ENCODE results near the gene GGCT.
A peak's percentile ranks its signal among the peaks of the same experiment; 100 is the strongest.

GGCT gene

DNA sequence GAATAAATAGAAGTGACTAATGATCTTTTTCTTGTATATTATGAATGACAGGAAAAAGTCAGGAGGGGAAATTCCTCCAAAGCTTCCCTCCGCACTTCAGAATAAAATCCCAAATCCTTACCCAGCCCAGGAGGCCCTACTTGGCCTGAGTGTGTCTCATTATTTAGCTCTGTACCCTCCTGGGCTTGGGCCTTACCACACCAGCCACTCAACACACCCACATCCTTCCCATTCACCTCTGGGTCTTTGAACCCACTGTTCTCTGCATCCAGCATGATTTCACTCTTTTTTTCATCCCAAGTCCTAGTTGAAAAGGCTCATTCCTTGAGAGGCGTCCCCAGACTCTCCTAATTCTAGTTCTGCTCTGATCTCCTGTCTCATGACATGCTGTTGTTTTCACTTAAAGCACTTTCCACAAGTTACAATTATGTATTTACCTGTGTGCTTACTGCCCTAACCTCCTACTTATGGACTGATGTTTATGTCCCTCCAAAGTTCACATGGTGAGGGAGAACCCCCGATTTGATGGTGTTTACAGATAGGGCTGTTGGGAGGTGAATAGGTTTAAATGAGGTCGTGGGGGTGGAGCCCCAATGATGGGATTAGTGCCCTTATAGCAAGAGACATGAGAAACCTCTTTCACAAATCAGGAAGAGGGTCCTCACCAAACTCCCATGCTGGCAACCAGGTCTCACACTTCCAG is 32.4 kb downstream of the GGCT start:
- POLR2A ChIA-PET: no interaction called here
- H3K4me1 ChIP-seq (ENCODE audit: control insufficient read depth, insufficient read depth, low read length): no peaks in the 10 kb centered on the region; the same call in 1 of the 2 replicates
- no peak overlapping the region for H3K4me3 ChIP-seq (ENCODE audit: low read depth, low read length)
- peaks cover 0 to 4% of the 10 kb centered on the region in 2 experiments; a peak in 1 of 3 replicates for H3K36me3 ChIP-seq (ENCODE audit: control insufficient read depth in 2 of 2, insufficient read depth in 1 of 2, low read length in 2 of 2)
- no peaks in the 10 kb centered on the region for H3K9me3 ChIP-seq (ENCODE audit: control insufficient read depth, insufficient read depth, low read depth, low read length)
- CTCF ChIA-PET: interaction anchor here (0.5 to 0.7 kb wide), 4 partner anchors 12 to 248 kb away, joined by 3 read pairs; no protein-coding TSS in a partner anchor
- peak; percentile 46; the same call in 1 of the 2 replicates for TF ChIP-seq ZFHX2 (tag by site-specific recombination; conservative IDR thresholded peaks at IDR 0.05)
- no peak for TF ChIP-seq KLF1 (tag by site-specific recombination; IDR thresholded peaks at IDR 0.05)
- TF ChIP-seq ZNF510 (tag by site-specific recombination; IDR thresholded peaks at IDR 0.05; ENCODE audit: insufficient replicate concordance): no peak
- no peak for TF ChIP-seq TCF7L2 (IDR thresholded peaks at IDR 0.05; ENCODE audit: borderline replicate concordance, low read depth, low read length)
- TF ChIP-seq ZNF10 (tag by site-specific recombination; IDR thresholded peaks at IDR 0.05): no peak
- no peak for TF ChIP-seq ZNF658 (tag by site-specific recombination; IDR thresholded peaks at IDR 0.05)
- TF ChIP-seq EGR2 (tag by site-specific recombination; IDR thresholded peaks at IDR 0.05; ENCODE audit: low read depth): peak; percentile 38; the same call in 1 of the 2 replicates
- no peak overlapping the region for H3K27ac ChIP-seq (ENCODE audit: extremely low read depth, low read depth, low read length)

DNA sequence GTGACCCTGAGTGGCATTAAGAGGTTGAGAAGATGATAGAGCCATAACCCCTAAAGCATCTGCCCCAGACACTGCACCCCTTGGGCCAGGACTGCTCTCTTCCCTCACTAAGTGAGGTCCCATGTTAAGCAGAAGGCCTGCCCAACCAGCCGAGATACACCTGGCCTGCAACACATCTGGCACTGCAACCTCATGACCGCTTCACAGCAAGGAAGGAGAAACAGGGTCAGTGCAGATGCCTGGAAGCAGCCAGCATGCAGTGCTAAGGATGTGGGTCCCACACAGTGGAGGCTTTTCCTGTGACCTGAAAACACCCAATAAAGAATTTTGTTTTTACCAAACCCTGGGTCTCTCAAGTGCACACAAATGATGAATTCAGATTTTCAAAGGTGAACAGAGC is 33.4 kb downstream of the GGCT start:
- Histone ChIP-seq H3K9me3 (ENCODE audit: control insufficient read depth, insufficient read depth, low read depth, low read length) (no peaks in the 10 kb centered on the region), H3K4me1 (ENCODE audit: control insufficient read depth, insufficient read depth, low read length) (no peaks in the 10 kb centered on the region; the same call in 1 of the 2 replicates), H3K36me3 (ENCODE audit: control insufficient read depth in 2 of 2, insufficient read depth in 1 of 2, low read length in 2 of 2) (peaks cover 0 to 4% of the 10 kb centered on the region in 2 experiments; a peak in 1 of 3 replicates), H3K4me3 (ENCODE audit: low read depth, low read length) (no peak overlapping the region), H3K27ac (ENCODE audit: extremely low read depth, low read depth, low read length) (no peak overlapping the region)
- CTCF ChIA-PET: interaction anchor here (0.6 to 2.4 kb wide), 3 partner anchors 92 to 960 kb away, joined by 3 to 10 read pairs (median 3); no protein-coding TSS in a partner anchor
- TF ChIP-seq, protein P1, sequence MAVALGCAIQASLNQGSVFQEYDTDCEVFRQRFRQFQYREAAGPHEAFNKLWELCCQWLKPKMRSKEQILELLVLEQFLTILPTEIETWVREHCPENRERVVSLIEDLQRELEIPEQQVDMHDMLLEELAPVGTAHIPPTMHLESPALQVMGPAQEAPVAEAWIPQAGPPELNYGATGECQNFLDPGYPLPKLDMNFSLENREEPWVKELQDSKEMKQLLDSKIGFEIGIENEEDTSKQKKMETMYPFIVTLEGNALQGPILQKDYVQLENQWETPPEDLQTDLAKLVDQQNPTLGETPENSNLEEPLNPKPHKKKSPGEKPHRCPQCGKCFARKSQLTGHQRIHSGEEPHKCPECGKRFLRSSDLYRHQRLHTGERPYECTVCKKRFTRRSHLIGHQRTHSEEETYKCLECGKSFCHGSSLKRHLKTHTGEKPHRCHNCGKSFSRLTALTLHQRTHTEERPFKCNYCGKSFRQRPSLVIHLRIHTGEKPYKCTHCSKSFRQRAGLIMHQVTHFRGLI (tag by site-specific recombination; IDR thresholded peaks at IDR 0.05): 0 out of 2 replicates have a peak, but pooled peaks have one; percentile 17
- no peak for TF ChIP-seq KLF7 (tag by site-specific recombination; IDR thresholded peaks at IDR 0.05; ENCODE audit: borderline replicate concordance)
- TF ChIP-seq, protein P2, sequence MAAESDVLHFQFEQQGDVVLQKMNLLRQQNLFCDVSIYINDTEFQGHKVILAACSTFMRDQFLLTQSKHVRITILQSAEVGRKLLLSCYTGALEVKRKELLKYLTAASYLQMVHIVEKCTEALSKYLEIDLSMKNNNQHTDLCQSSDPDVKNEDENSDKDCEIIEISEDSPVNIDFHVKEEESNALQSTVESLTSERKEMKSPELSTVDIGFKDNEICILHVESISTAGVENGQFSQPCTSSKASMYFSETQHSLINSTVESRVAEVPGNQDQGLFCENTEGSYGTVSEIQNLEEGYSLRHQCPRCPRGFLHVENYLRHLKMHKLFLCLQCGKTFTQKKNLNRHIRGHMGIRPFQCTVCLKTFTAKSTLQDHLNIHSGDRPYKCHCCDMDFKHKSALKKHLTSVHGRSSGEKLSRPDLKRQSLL (tag by site-specific recombination; IDR thresholded peaks at IDR 0.05): 0 out of 2 replicates have a peak, but pooled peaks have one; percentile 29
- POLR2A ChIA-PET: no interaction called here

DNA sequence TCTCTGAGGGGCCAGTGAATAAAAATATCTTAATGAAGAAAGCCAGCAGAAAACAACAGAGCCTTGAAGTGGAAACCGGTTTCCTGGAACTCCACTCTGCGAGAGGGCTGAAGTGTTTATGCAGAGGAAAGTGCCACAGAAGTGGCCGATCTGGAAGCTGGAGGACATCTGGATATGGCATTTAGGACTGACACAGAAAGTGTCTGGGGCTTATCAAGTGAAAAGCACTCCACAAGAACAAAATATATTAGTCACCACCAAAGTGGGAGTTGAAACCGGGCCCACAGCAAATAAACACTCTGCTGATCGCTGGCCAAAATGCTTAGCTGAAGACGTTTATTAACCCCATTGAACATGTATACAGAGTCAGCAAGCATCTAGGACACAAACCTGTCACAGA is 33.9 kb downstream of the GGCT start:
- Histone ChIP-seq H3K9me3 (ENCODE audit: control insufficient read depth, insufficient read depth, low read depth, low read length) (no peaks in the 10 kb centered on the region), H3K4me3 (ENCODE audit: low read depth, low read length) (no peak overlapping the region), H3K27ac (ENCODE audit: extremely low read depth, low read depth, low read length) (no peak overlapping the region), H3K36me3 (ENCODE audit: control insufficient read depth in 2 of 2, insufficient read depth in 1 of 2, low read length in 2 of 2) (peaks cover 0 to 4% of the 10 kb centered on the region in 2 experiments; a peak in 1 of 3 replicates), H3K4me1 (ENCODE audit: control insufficient read depth, insufficient read depth, low read length) (no peaks in the 10 kb centered on the region; the same call in 1 of the 2 replicates)
- ChIA-PET CTCF (interaction anchor here (0.6 to 2.4 kb wide), 4 partner anchors 92 to 960 kb away, joined by 3 to 10 read pairs (median 4); no protein-coding TSS in a partner anchor), POLR2A (no interaction called here)
- TF ChIP-seq ZFP69B (tag by site-specific recombination; IDR thresholded peaks at IDR 0.05): peak; percentile 74
- peak; percentile 49; the same call in 1 of the 2 replicates for TF ChIP-seq ZFHX2 (tag by site-specific recombination; conservative IDR thresholded peaks at IDR 0.05)
- 0 out of 2 replicates have a peak, but pooled peaks have one; percentile 15 for TF ChIP-seq EGR2 (tag by site-specific recombination; IDR thresholded peaks at IDR 0.05; ENCODE audit: low read depth)
- no peak for TF ChIP-seq ZNF211 (tag by site-specific recombination; IDR thresholded peaks at IDR 0.05; ENCODE audit: low read depth)
- TF ChIP-seq, protein P3, sequence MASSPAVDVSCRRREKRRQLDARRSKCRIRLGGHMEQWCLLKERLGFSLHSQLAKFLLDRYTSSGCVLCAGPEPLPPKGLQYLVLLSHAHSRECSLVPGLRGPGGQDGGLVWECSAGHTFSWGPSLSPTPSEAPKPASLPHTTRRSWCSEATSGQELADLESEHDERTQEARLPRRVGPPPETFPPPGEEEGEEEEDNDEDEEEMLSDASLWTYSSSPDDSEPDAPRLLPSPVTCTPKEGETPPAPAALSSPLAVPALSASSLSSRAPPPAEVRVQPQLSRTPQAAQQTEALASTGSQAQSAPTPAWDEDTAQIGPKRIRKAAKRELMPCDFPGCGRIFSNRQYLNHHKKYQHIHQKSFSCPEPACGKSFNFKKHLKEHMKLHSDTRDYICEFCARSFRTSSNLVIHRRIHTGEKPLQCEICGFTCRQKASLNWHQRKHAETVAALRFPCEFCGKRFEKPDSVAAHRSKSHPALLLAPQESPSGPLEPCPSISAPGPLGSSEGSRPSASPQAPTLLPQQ (tag by site-specific recombination; IDR thresholded peaks at IDR 0.05): peak; percentile 92; the same call in 1 of the 2 replicates
